Stimulated activated naive CD8-positive, alpha-beta T cell treated with anti-CD3 and anti-CD28 coated beads, Interleukin-15, Interleukin-2, amounts not matched to agents 100 U/mL and 50 U/mL, for 24 hours (primary cell): ENCODE data around the gene LRRC63.
"Not testable (repeated sequence)": the region's sequence is repeated elsewhere in the genome, so short reads cannot be mapped to it uniquely, and the experiment has no call there.

Experiments
- ATAC-seq: fragments of 150-1000 bp; cut with Tn5 transposase; one replicate; pipeline ENCODE4 v1.10.0; 2021
- DNase-seq: peaks from one replicate; pipeline ENCODE4 v3.0.0; 2021

LRRC63 gene

DNA sequence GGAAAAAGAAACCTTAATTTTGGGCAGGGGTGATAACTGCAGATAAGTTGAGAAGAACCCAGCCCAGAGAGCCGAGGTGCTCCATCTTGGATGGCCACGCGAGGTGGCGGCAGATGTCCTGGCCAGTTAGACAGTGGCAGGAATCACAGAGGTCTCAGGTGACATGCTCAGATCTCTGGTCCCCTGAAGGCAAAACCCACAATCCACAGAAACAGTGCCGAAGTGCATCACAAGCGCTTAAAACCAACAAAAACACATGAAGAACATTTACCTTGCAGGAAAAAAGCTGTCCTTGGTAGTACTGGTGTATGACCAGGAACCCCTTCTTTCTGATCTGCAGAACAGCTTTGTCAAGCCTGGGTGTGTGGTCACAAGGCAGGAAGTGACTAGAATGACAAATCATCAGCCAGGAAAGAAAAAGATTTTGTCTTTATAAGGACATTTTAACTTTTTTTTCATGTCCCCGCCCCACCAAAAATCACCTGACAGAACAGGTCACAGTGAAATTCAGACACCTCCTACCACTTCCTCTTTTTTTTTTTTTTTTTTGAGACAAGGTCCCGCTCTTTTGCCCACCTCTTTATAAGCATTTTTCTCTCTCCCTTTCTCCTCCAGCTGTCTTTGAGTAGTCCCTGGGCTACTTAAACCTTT lies 29.8 kb upstream of the LRRC63 start, which contains the start of gene LCP1:
Gene LCP1, minus strand, starts transcription at position 338 of the 651 bp plus-strand sequence. CDS start 22,515 bp downstream, outside the sequence.
- peak; percentile 80 for ATAC-seq

DNA sequence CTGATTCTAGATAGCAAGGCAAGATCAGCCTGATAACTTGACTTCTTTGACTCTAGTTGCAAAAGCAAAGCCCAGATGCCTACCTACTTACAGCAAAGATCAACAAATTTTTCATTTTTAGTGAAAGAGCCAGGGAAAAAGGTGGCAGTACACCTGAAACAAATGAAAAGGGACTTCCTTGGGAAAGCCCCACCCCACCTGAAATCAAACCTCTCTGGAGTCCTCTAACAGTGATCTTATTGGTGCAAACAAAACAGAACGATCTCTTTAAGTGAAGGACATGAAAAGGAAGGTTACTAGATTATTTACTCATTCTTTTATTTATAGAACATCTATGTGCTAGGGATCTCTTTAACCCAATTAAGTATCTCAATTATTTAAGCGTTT lies 29.2 kb upstream of the LRRC63 start:
- ATAC-seq (no peak), DNase-seq (no peak)

More for the DNA sequence above, 29.8 kb upstream of the LRRC63 start, which contains the start of gene LCP1:
- DNase-seq: peak; percentile 69

DNA sequence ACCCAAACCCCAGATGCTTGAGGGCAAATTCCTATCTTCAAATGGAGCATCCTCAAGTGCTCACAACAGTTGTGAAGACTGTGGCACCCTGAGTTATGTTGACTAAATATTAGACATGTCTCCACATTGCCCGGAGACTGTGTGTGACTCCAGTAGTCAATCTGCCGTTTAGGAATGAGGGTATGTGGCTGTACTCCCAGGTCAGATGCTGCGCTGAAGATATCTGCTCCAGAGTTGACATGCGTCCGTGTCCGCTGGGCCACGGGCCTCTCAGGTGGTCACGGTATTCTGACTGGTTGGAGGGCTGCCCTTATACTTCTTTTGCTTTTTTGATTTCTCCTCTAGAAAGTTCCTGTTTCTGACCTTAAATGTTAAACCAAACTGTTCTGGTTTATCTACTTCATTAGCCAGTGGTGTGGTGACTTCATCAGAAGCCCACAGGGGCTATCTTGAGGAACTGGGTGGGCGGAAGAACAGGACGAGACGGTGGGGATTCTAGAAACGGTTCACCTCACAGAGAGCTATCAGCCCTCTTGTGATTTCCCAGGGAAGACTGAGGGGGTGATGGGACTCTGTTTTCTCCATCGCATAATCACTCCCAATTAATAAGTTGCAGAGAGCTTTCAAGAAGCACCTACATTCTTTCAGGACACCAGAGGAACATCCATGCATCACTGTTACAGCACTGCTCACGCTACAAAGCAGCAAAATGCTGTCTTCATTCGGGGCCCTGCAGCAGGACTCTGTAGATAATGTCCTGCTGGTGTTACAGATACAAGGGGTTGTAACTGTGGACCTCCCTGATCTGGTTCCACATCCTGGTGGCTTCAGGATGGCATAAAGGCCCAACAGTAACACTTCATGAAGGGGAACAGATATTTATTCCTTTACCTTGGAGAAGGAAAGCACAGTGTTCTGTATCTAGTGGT lies 28.4 kb upstream of the LRRC63 start:
- peak; percentile 15 for ATAC-seq
- no peak for DNase-seq

DNA sequence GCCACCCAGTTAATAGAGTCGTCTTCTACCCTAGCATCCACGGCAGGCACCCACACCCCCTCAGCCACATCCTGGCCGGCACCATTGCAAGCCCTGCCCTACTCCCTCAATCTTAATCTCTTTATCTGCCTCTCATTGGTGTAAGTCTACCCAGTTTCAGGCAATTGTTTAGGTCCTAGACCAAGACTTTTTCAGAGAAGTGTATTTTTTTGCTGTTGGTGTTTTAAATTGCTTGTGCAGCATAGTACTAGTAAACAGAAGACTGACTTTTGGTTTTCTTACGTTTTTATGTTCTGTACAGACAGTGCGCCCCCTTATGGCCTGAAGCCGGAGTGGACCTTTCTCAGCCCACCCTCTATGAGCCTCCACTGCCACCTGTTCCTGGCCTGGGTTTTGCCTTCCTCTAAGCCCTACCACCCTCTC lies 27.4 kb upstream of the LRRC63 start:
- DNase-seq (peak; percentile 84), ATAC-seq (peak; percentile 70)

DNA sequence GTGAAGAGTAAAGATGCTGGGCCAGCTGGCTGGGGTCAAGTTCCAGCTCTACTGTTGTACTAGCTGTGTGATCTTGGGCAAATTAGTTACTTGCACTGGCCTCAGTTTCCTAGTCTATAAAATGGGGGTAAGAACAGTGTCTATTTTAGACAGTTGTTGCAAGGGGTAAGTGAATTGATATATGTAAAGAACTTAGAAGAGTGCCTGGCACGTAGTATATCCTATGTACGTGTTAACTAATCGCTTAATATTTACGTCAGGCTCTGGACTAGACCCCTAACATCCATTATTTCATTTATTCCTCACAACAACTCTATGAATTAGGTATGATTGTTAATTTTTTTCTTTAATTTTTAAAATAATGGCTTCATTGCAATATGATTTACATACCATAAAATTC lies 26.1 kb upstream of the LRRC63 start:
- ATAC-seq: no peak
- DNase-seq: no peak

DNA sequence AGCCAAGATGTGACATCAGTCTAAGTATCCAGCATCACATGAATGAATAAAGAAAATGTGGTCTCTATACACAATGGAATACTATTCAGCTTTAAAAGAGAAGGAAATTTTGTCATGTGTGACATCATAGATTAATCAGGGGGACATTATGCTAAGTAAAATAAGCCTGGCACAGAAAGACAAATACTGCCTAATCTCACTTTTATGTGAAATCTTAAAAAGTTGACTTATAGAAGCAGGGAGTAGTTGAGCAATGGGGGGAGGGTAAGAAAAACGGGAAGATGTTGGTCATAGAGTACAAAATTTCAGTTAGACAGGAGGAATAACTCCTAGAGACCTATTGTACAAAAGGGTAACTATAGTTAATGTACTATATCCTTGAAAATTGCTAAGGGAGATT lies 19.3 kb upstream of the LRRC63 start:
- ATAC-seq (no peak), DNase-seq (no peak)

DNA sequence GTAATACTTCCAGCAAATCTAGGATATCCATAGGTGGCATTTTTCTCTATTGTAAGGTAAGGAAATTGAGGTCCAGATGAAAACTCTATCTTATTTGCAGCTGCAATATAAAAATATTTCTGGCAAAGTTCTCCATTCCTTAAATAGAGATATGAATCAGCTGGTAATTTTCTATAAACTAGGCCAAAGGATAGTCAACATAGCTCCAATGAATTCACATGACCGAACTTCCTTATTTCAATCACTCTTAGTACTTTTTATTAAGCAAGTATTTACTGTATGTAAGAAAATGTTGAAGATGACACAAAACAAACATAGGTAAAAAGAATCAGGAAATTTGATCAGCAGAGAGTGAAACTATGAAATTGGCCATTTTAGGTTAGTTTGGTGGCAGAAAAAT lies 16.7 kb upstream of the LRRC63 start:
- DNase-seq: no peak
- ATAC-seq: no peak

DNA sequence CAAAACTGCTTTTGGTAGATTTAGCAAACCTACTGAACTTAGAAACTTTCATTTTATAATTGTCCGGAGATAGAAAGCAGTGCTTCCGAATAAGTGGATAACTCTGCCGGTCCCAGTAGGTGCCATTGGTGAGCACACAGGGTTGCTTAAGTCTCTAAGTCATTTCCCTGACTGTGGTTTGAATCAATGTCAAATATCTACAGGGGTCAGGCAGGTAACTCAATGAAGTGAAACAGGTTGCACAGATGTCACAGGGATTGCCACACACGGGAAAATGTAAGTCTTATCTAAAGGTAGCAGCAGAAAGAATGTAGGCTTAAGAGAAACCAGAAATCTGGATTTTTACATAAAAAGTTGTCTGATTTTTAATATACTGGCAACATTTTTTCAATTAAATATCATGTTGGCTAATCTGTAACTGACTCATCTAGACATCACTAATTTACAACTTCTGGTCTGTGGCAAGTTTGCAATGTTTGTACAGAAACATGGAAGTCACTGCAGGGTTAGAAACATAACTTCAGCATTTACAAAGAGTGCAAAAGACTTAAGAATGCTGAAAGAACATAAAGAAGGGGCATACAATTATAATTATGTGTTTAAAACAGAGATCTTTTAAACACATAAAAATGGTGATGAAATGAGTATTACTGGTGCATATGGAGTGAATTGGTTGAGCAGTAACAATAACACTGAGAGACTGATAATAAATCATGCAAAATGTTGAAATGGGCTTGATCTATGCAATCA lies 14.3 kb upstream of the LRRC63 start:
- ATAC-seq (no peak), DNase-seq (no peak)

DNA sequence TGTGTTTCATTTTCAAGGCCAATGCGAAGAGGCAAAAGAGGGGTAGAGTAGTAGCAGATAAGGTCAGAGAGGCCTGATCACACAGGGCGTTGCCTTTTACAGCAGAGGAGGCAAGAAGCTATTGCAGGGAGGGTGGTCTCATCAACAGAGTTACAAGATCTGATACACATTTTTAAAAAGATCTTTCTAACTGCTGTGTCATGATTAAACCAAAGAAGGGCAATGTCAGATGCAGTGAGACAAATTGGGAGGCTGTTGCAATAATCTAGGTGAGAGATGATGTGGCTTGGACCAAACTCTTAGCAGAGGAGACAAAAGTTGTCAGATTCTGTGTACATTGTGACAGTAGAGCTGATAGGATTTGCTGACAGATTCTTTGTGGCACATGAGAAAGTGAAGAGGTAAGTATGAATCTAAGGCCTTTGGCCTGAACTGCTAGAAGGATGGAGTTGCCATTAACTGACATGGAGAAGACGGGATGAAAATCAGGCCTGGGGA lies 13.0 kb upstream of the LRRC63 start:
- no peak for ATAC-seq
- no peak for DNase-seq

DNA sequence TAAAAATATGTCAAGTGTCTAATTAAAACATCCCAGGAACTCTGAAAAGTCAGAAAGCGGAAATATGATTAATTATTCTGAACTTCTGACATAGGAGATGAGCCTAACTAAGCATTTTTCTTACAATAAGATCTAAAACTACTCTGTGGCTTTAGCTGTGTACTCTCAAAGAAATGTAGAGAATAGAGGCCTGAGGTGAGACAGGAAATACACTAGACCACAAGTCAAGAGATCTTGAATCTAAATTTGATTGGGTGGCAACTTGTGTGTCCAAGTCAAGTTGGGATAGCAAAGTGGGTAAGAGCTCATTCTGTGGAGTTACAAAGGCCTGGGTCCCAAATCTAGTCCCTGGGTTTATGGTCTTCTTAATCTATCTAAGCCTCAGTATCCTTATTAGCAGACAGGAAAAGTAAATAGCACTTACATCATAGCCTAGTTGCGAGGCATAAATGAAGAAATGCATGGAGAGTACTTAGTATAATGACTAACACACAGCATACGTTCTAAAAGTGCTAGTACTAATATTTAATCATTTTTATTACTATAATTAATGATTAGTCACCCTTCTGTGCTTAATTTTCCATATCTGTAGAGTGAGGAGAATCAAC lies 9.4 kb upstream of the LRRC63 start:
- ATAC-seq (peak; percentile 60), DNase-seq (no peak)

DNA sequence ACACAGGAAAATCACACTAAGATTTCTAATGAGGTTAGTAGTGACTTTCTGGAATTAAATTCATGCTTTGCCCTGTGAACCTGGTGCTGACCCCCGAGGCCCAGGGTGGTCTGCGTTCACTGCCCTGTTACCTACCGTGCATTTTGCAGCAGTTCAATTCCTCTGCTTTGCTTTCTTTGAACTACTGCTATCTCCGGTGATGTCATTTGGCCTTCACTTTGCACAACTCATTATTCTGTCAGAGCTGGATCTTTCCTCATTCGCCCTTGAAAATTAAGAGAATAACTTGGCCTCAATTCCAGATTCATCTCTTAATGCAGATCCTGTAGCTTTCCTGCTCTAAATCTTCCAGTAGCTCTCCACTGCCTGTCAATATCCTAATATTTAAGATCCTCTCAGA lies 8.8 kb upstream of the LRRC63 start:
- DNase-seq: no peak

DNA sequence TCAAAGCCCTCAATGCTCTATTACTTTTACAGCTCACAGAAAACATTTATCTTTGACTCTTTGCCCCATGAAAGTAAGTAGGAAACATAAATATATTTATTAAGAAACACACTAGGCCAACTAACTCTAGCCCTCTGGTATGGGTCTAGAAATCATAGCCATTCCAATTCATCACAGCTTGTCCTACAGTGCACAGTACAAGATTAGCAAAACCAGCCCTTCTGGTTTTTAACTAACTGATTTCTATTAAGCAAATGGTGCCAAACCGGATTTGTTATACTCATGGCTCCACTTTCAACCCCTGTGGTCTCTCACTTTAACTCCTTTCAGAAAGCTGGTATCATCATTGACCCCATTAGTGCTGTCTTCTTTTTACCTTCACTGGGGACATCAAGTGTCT lies 5.6 kb upstream of the LRRC63 start:
- no peak for DNase-seq
- ATAC-seq: no peak

More for the DNA sequence above, 8.8 kb upstream of the LRRC63 start:
- no peak for ATAC-seq

DNA sequence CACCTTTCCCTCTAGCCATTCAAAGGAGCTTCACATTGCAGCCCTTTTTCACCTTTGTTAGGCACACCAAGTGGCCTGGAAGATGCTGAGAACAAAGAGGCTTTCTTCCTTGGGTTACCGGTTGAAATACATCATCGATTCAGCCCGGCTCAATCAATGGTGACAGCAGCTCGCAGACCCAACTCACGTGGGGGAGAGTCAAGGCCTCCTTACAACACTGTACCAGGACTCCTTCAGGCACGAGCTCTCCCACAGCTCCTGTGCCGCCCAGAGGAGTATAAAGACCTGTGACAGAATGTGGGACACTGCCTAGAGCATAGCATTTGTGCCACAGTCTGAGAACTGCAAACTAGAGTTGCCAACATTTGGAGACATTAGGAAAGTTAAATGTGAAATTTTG lies 3.9 kb upstream of the LRRC63 start:
- DNase-seq (no peak), ATAC-seq (no peak)

DNA sequence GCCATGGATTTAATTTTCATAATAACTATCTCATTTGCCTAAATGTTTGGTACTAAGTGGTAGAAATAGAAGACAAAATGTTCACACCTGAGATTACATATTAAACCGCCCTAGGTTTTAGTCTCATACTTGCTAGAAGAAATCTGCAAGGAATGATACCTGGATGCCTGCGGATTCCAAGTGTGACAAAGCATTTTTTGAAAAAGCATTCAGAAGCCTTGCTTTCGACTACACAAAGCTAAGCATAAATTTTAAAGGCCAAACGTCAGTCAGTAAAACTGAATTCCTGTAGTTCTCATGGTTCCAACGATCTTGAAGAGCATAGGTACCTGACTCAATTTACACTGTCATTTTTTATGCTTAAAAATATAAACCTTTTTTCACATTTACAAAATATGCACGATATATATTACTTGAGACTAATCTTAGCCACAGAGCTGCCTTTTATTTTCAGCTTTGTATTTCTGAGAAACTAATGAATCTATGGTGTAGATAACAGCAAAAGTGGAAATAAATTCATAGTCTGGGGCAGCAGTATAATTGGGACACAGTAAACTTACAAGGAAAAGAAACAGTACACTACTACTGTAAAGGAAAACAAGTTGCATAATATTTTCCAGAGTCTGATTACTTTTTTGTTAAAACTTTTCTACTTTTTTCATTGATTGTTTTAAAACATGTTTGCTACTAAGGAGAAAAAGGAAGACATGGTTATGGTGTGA lies 1.2 kb upstream of the LRRC63 start:
- DNase-seq: no peak
- no peak for ATAC-seq

DNA sequence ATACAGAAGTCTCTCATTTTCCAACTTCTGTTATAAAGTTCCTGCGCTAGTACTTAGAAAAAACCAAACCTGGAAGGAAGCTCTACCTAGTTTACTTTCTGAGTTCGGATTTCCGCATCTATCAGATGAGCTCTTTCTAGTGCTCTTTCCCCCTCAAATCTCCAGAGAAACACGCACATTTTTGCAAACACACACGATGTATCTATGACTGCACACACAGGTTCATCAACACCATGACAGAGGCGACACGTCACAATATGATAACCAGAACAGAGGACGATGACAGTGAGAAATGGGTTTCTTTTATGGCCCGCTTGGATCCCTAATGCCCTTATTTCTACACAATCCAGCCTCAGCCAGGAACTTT lies 629 bp upstream of the LRRC63 start:
- peak; percentile 25 for DNase-seq

DNA sequence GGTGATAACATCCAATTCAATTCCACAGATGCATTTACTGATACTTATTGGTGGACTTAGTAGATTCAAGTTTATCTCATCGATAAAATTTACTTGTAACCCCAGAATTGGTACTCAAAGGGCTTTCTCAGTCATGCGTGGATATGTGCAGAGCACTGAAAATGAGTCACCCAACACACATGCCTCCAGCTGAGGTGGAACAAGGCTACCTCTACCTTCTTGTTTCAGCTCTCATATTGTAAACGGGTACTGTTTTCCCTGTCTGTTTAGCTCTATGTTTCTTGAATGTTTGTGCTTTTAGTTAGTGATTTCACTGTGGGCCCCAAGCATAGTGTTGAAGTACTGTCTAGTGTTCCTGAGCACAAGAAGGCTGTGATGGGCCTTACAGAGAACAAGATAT lies 1.5 kb downstream of the LRRC63 start:
- no peak for ATAC-seq

More for the DNA sequence above, 629 bp upstream of the LRRC63 start:
- ATAC-seq: peak; percentile 50

DNA sequence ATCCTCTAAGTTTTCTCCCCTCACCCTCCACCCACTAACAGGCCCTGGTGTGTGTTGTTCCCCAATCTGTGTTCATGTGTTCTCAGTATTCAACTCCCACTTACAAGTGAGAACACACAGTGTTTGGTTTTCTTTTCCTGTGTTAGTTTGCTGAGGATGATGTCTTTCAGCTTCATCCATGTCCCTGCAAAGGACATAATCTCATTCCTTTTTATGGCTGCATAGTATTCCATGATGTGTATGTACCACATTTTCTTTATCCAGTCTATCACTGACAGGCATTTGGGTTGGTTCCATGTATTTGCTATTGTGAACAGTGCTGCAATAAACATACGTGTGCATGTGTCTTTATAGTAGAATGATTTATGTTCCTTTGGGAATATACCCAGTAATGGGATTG lies 3.0 kb downstream of the LRRC63 start:
- not testable (repeated sequence) for DNase-seq, ATAC-seq

More for the DNA sequence above, 1.5 kb downstream of the LRRC63 start:
- no peak for DNase-seq

DNA sequence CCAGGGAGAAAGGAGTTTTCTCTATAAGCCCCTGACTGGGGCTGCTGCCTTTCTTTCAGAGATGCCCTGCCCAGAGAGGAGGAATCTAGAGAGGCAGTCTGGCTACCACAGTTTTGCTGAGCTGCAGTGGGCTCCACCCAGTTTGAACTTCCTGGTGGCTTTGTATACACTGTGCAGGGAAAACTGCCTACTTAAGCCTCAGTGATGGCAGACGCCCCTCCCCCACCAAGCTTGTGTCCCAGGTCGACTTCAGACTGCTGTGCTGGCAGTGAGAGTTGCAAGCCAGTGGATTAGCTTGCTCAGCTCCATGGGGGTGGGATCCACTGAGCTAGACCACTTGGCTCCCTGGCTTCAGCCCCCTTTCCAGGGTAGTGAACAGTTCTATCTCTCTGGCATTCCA lies 8.5 kb downstream of the LRRC63 start:
- ATAC-seq, DNase-seq: not testable (repeated sequence)

DNA sequence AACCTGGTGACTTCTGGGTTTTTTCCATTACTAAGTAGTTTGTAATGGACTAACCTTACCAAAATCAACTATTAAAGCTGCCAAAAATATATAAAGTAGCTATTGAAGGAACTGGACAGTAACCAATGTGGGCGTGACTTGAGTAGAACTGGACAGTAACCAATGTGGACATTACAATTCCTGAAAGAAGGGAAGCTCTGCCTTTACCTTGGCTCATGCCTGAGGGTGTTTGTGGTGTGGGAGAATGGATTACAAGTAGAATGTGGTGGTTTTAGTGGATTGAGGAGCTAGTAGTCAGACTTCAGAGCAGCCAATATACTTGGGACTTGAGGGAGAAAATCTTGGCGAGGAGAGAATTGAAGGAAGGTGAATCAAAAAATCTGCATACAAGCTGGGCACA lies 17.5 kb downstream of the LRRC63 start:
- no peak for ATAC-seq
- no peak for DNase-seq

DNA sequence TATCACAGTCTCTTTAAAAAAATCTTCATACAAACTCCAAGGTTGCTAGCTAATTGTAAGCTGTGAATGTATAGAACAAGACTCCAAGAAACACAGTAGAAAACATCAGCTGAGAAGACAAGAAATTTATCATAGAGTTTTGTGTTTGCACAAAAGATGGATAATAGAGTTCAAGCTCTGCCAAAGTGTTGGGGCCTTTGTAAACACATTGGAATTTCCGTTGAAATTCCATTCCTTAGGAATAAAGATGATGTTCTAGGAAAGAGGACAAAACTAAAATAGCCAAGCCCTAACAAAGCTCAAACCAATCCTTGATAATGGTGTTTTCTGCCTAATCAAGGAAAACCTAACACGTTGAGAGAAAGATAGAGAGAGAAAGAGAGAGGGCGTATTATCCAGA lies 20.6 kb downstream of the LRRC63 start:
- ATAC-seq: no peak
- DNase-seq: no peak

DNA sequence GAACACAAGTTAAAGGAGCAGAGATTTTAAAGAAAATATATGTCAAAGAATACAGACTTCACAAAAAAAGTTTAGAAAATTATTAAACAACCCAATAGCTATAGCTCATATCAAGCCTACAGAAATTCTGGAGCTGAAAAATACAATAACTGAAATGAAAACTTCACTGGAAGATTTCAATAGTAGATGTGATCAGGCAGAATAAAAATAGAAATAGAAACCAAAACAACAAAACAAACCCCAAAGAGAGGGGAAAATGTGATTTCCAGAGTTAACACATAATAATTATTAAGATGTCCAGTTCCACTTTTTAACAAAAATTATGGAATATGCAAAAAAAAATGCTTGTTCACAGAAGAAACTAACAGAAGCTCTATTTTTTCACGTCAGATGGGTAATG lies 23.6 kb downstream of the LRRC63 start:
- ATAC-seq (no peak), DNase-seq (no peak)
